ENCODE data around the gene CADPS. TPM values are rescaled to one million over a fixed set of nuclear protein-coding genes. Genes with fewer than 3 reads are reported as not detected.

CADPS gene
- total RNA-seq, 2 experiments from 2014 or later: 61.3 to 68.6 TPM

GRCh38 chr3:62446337-62446940 lies 428.8 kb downstream of the CADPS start:
- no peak overlapping the region; the same call in 1 of the 2 replicates for H3K4me2 ChIP-seq (ENCODE audit: low read length)
- no peak overlapping the region for H3K27ac ChIP-seq (ENCODE audit: low read depth, low read length, poor library complexity, severe bottlenecking)
- CTCF ChIA-PET (ENCODE audit: unreplicated experiment): no interaction called here
- H2AFZ ChIP-seq (ENCODE audit: low read length): peak overlapping the region; percentile 77; the same call in 1 of the 2 replicates
- H3K36me3 ChIP-seq (ENCODE audit: insufficient read depth, low read length): no peaks in the 10 kb centered on the region; the same call in 1 of the 2 replicates
- no peaks in the 10 kb centered on the region for H3K79me2 ChIP-seq (ENCODE audit: insufficient read depth, low read depth, low read length)
- H3K4me3 ChIP-seq (ENCODE audit: low read depth, low read length, poor library complexity, severe bottlenecking): no peak overlapping the region
- BruUV-seq (replicated peaks): no TSS peak
- H3K9me2 ChIP-seq (ENCODE audit: insufficient read depth, low read length): no peaks in the 10 kb centered on the region
- H4K20me1 ChIP-seq (ENCODE audit: insufficient read depth, low read length): no peaks in the 10 kb centered on the region
- no peak for DNase-seq (ENCODE audit: low spot score)
- H3K9me3 ChIP-seq (ENCODE audit: low read length): no peaks in the 10 kb centered on the region
- POLR2A ChIA-PET: interaction anchor here (0.5 to 1.3 kb wide), 4 partner anchors 12 to 411 kb away, joined by 3 to 4 read pairs (median 4); no protein-coding TSS in a partner anchor
- H3K4me1 ChIP-seq (ENCODE audit: insufficient read depth, low read length, poor library complexity, severe bottlenecking): peaks cover 13% of the 10 kb centered on the region
- intact Hi-C loops (cut with micrococcal nuclease; ENCODE audit: unreplicated experiment): no loop called here
- no peak for TF ChIP-seq CTCF (conservative IDR thresholded peaks at IDR 0.05; ENCODE audit: low read length)

- Histone ChIP-seq H3K9me2 (ENCODE audit: insufficient read depth, low read length) (no peaks in the 10 kb centered on the region), H3K4me2 (ENCODE audit: low read length) (peak overlapping the region; percentile 55), H3K27ac (ENCODE audit: low read depth, low read length, poor library complexity, severe bottlenecking) (no peak overlapping the region), H3K9me3 (ENCODE audit: low read length) (no peaks in the 10 kb centered on the region), H3K79me2 (ENCODE audit: insufficient read depth, low read depth, low read length) (no peaks in the 10 kb centered on the region), H3K36me3 (ENCODE audit: insufficient read depth, low read length) (no peaks in the 10 kb centered on the region; the same call in 1 of the 2 replicates), H2AFZ (ENCODE audit: low read length) (peak overlapping the region; percentile 77), H4K20me1 (ENCODE audit: insufficient read depth, low read length) (no peaks in the 10 kb centered on the region), H3K4me3 (ENCODE audit: low read depth, low read length, poor library complexity, severe bottlenecking) (no peak overlapping the region), H3K4me1 (ENCODE audit: insufficient read depth, low read length, poor library complexity, severe bottlenecking) (peaks cover 13% of the 10 kb centered on the region)
- CTCF ChIA-PET (ENCODE audit: unreplicated experiment): no interaction called here
- intact Hi-C loops (cut with micrococcal nuclease; ENCODE audit: unreplicated experiment): no loop called here
- POLR2A ChIA-PET: interaction anchor here (0.6 to 1.9 kb wide), 6 partner anchors 11 to 764 kb away, joined by 3 to 8 read pairs (median 4); no protein-coding TSS in a partner anchor
- DNase-seq (ENCODE audit: low spot score): peak; percentile 62
- BruUV-seq (replicated peaks): no TSS peak
- no peak for TF ChIP-seq EZH2phosphoT487 (IDR thresholded peaks at IDR 0.05; ENCODE audit: borderline replicate concordance, low read depth, low read length)
- no peak for TF ChIP-seq CTCF (conservative IDR thresholded peaks at IDR 0.05; ENCODE audit: low read length)
These were observed 429.9 kb downstream of the CADPS start for GRCh38 chr3:62445275-62445674.

- Histone ChIP-seq H3K4me2 (ENCODE audit: low read length) (no peak overlapping the region), H3K9me3 (ENCODE audit: low read length) (no peaks in the 10 kb centered on the region), H4K20me1 (ENCODE audit: insufficient read depth, low read length) (no peaks in the 10 kb centered on the region), H3K4me1 (ENCODE audit: insufficient read depth, low read length, poor library complexity, severe bottlenecking) (peaks cover 2% of the 10 kb centered on the region), H2AFZ (ENCODE audit: low read length) (no peak overlapping the region), H3K36me3 (ENCODE audit: insufficient read depth, low read length) (no peaks in the 10 kb centered on the region; the same call in 1 of the 2 replicates), H3K9me2 (ENCODE audit: insufficient read depth, low read length) (no peaks in the 10 kb centered on the region), H3K79me2 (ENCODE audit: insufficient read depth, low read depth, low read length) (no peaks in the 10 kb centered on the region), H3K27ac (ENCODE audit: low read depth, low read length, poor library complexity, severe bottlenecking) (no peak overlapping the region), H3K4me3 (ENCODE audit: low read depth, low read length, poor library complexity, severe bottlenecking) (no peak overlapping the region)
- no TSS peak for BruUV-seq (replicated peaks)
- no peak for DNase-seq (ENCODE audit: low spot score)
- ChIA-PET CTCF (ENCODE audit: unreplicated experiment) (no interaction called here), POLR2A (interaction anchor here (0.7 to 2.5 kb wide), 3 partner anchors 9 to 286 kb away, joined by 4 to 5 read pairs (median 5); no protein-coding TSS in a partner anchor)
- intact Hi-C loops (cut with micrococcal nuclease; ENCODE audit: unreplicated experiment): no loop called here
- TF ChIP-seq CTCF (conservative IDR thresholded peaks at IDR 0.05; ENCODE audit: low read length) (no peak), EZH2phosphoT487 (IDR thresholded peaks at IDR 0.05; ENCODE audit: borderline replicate concordance, low read depth, low read length) (no peak)
These were observed 435.2 kb downstream of the CADPS start for GRCh38 chr3:62439978-62440377.

Measured in OCI-LY7 (cell line).